Ectodermal cell (in vitro differentiated cells): ENCODE results near the gene LCE5A.

Experiments used
- H3K27ac ChIP-seq: 2 replicates; pipeline ENCODE4 v1.7.0; 2013; ENCODE audit warnings: mild to moderate bottlenecking, low read depth, low read length; ENCODE audit not compliant: insufficient read depth, poor library complexity, severe bottlenecking
- H3K27me3 ChIP-seq: 2 replicates; pipeline ENCODE4 v1.7.0; 2013; ENCODE audit warnings: mild to moderate bottlenecking, low read length; ENCODE audit not compliant: insufficient read depth, control insufficient read depth, poor library complexity, severe bottlenecking
- H3K36me3 ChIP-seq: one replicate; pipeline ENCODE4 v1.7.0; 2013; ENCODE audit warnings: low read length; ENCODE audit not compliant: control insufficient read depth, insufficient read depth
- H3K4me1 ChIP-seq: one replicate; pipeline ENCODE4 v1.7.0; 2013; ENCODE audit warnings: low read length; ENCODE audit not compliant: control insufficient read depth, insufficient read depth
- H3K4me3 ChIP-seq: 2 replicates; pipeline ENCODE4 v1.7.0; 2013; ENCODE audit warnings: low read depth, low read length, control low read depth; ENCODE audit not compliant: insufficient read depth
- H3K9me3 ChIP-seq: 2 replicates; pipeline ENCODE4 v1.7.0; 2013; ENCODE audit warnings: mild to moderate bottlenecking, low read length, moderate library complexity; ENCODE audit not compliant: control insufficient read depth
- WGBS, 2 experiments: methylation state at CpG; one replicate each; pipeline ENCODE4 v1.1.7; 2013; ENCODE audit warnings: missing lambda C conversion rate in 2 of 2; 5-methylcytosine and 5-hydroxymethylcytosine counted together

LCE5A gene

DNA sequence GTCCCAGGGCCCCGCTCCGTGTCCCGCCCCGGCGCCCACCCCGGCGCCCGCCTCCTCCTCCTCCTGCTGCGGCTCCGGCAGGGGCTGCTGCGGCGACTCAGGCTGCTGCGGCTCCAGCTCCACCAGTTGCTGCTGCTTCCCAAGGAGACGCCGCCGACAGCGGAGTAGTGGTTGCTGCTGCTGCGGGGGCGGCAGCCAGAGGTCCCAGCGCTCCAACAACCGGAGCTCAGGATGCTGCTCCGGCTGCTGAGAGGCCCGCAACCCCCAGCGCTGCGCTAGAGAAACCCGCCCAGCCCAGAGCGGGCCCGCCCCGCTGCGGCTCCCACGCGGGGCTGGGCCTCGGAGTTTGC lies 4.8 kb downstream of the LCE5A start:
- peaks cover 17% of the 10 kb centered on the region for H3K9me3 ChIP-seq
- H3K27me3 ChIP-seq, result no peaks in the 10 kb centered on the region
- H3K27ac ChIP-seq, result no peak overlapping the region
- H3K4me1 ChIP-seq, result no peaks in the 10 kb centered on the region
- no peaks in the 10 kb centered on the region for H3K36me3 ChIP-seq
- H3K4me3 ChIP-seq, result no peak overlapping the region
- WGBS, 2 experiments, result 81% methylated on average over 33 of the region's 33 CpGs

- Histone ChIP-seq H3K27me3 (no peaks in the 10 kb centered on the region), H3K36me3 (no peaks in the 10 kb centered on the region), H3K27ac (no peak overlapping the region), H3K9me3 (peaks cover 17% of the 10 kb centered on the region), H3K4me1 (no peaks in the 10 kb centered on the region), H3K4me3 (no peak overlapping the region)
- 77 to 79% methylated on average over 7 of the region's 7 CpGs for WGBS, 2 experiments
Observed at GRCh38 chr1:152516082-152516481, 5.5 kb downstream of the LCE5A start.

DNA sequence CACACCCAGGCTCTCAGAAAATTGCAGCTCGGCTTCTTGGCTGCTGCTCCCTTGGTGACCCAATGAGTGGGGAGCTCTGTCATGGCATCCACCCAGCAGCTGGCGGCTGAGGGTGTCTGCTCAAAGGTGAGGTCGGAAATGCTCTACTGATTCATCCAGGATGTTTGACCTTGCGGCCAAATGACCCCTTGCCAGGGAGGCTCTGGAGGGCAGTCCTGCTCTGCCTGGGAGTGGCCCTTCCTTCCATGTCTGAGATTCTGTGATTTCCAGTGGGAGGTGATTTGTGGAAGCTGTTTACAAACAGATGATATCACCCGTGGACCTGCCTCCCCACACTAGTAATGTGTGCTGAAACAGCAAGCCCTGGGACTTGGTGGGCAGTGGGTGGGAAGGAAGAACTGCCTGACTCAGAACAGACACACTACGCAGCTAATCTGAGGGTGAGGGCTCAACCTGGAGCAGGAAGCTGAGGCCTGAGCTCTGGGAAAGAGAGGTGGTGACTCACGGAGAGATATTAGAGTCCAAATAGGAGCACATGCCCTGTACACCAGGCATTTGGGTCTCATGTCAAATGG lies 6.7 kb downstream of the LCE5A start:
- WGBS, 2 experiments, result 69 to 70% methylated on average over 7 of the region's 7 CpGs
- Histone ChIP-seq H3K36me3 (no peaks in the 10 kb centered on the region), H3K4me3 (no peak overlapping the region), H3K27me3 (no peaks in the 10 kb centered on the region), H3K4me1 (no peaks in the 10 kb centered on the region), H3K9me3 (peaks cover 17% of the 10 kb centered on the region), H3K27ac (no peak overlapping the region)

DNA sequence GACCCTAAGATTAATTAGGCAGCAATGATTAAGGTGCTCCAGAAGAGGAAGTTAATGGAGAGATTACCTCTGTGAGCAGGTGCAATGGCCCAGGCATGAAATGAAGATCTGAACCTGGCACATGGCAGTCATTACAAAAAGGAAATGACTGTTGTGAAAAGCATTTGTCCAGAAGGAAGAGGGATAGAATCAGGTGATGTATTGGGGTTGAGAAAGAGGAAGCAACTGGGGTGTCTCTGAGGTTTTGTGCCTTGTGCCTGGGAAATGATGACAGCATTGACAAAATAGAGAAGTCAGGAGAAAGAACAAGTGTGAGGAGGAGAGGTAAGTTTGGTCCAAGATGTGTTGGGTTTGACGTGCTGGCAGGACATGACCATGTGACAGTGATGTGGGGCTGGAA lies 9.2 kb downstream of the LCE5A start:
- no peaks in the 10 kb centered on the region for H3K4me1 ChIP-seq
- H3K27me3 ChIP-seq, result no peaks in the 10 kb centered on the region
- WGBS, 2 experiments, result 29 to 54% methylated on average over 1 of the region's 1 CpG

GRCh38 chr1:152520561-152521090 lies 10.0 kb downstream of the LCE5A start:
- H3K27me3 ChIP-seq, result no peaks in the 10 kb centered on the region
- no peaks in the 10 kb centered on the region for H3K36me3 ChIP-seq
- WGBS, 2 experiments, result 53 to 58% methylated on average over 4 of the region's 4 CpGs
- H3K4me3 ChIP-seq, result no peak overlapping the region
- no peaks in the 10 kb centered on the region for H3K4me1 ChIP-seq
- no peak overlapping the region for H3K27ac ChIP-seq
- H3K9me3 ChIP-seq, result peaks cover 16% of the 10 kb centered on the region

More for the DNA sequence above, 9.2 kb downstream of the LCE5A start:
- no peak overlapping the region for H3K4me3 ChIP-seq
- H3K27ac ChIP-seq, result no peak overlapping the region
- no peaks in the 10 kb centered on the region for H3K36me3 ChIP-seq
- peaks cover 16% of the 10 kb centered on the region for H3K9me3 ChIP-seq

GRCh38 chr1:152525080-152525641 lies 14.6 kb downstream of the LCE5A start:
- Histone ChIP-seq H3K27me3 (no peaks in the 10 kb centered on the region), H3K9me3 (peaks cover 9% of the 10 kb centered on the region), H3K27ac (no peak overlapping the region), H3K4me3 (no peak overlapping the region), H3K4me1 (no peaks in the 10 kb centered on the region), H3K36me3 (no peaks in the 10 kb centered on the region)
- 6 to 13% methylated on average over 1 of the region's 1 CpG for WGBS, 2 experiments

DNA sequence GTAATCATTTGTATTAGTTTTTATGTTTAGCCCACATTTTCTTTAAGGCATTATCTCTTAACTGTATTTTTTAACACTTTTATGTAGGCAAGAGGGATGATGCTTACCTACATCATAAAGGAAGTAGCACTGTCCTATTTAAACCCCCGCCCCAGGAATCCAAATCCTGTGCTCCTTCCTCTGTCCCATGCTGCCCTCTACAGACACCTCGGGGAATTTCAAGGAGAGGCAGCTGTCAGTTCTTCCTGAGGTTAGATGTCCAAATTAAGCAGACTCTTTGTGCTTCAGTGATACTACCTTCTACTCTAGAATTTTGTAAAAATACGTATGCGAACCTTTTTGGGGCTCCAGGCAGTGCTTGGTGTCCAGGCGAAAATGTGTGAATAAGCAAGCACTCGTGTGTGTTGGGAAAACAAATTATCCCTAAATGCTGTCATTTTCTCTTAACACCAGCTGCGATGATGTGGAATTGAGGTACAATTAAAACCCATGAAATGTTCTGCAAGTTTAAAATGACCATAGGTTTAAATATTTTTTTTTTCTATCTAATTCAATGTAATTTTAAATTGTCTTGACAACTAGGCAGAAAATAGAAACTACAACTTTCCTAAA lies 22.8 kb downstream of the LCE5A start:
- 58 to 71% methylated on average over 6 to 7 of the region's 7 CpGs for WGBS, 2 experiments
- Histone ChIP-seq H3K9me3 (peaks cover 22% of the 10 kb centered on the region), H3K27ac (no peak overlapping the region), H3K4me1 (no peaks in the 10 kb centered on the region), H3K27me3 (no peaks in the 10 kb centered on the region), H3K36me3 (no peaks in the 10 kb centered on the region), H3K4me3 (no peak overlapping the region)

DNA sequence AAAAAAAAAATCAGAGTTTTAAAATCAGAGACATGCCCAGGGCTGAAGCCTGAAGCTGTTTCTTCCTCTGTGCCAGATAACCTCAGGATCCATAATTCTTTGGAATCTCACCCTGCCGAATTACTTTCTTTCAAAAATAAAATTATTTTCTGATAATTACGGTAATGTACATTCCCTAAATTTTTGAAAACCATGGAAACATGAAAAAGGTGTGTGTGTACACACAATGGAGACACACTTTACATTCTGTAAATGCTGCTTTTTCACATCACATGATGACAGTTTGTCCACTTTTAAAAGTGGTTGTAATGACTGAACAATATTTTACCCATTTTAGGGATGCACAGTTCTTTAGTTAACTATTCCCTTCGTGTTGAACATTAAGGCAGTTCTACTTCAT lies 25.2 kb downstream of the LCE5A start:
- H3K27ac ChIP-seq, result no peak overlapping the region
- peaks cover 26% of the 10 kb centered on the region for H3K9me3 ChIP-seq
- H3K36me3 ChIP-seq, result no peaks in the 10 kb centered on the region
- no peaks in the 10 kb centered on the region for H3K27me3 ChIP-seq
- H3K4me3 ChIP-seq, result no peak overlapping the region
- H3K4me1 ChIP-seq, result no peaks in the 10 kb centered on the region
- 20 to 66% methylated on average over 1 to 3 of the region's 3 CpGs for WGBS, 2 experiments

- Histone ChIP-seq H3K9me3 (peaks cover 23% of the 10 kb centered on the region), H3K27me3 (no peaks in the 10 kb centered on the region), H3K4me3 (no peak overlapping the region), H3K27ac (no peak overlapping the region), H3K36me3 (no peaks in the 10 kb centered on the region), H3K4me1 (no peaks in the 10 kb centered on the region)
- WGBS, 2 experiments, result 41 to 47% methylated on average over 4 of the region's 4 CpGs
Observed at GRCh38 chr1:152537496-152537895, 26.9 kb downstream of the LCE5A start.

- 50 to 93% methylated on average over 1 to 2 of the region's 2 CpGs for WGBS, 2 experiments
- no peaks in the 10 kb centered on the region for H3K27me3 ChIP-seq
- peaks cover 20% of the 10 kb centered on the region for H3K9me3 ChIP-seq
- H3K4me1 ChIP-seq, result no peaks in the 10 kb centered on the region
- H3K4me3 ChIP-seq, result no peak overlapping the region
- no peak overlapping the region for H3K27ac ChIP-seq
- H3K36me3 ChIP-seq, result no peaks in the 10 kb centered on the region
Observed at GRCh38 chr1:152539901-152540300, 29.3 kb downstream of the LCE5A start.
